Stimulated activated CD4-positive, alpha-beta T cell treated with anti-CD3 and anti-CD28 coated beads, Interleukin-15, amount 100 ng/mL, for 24 hours (primary cell): ENCODE results near the gene PKNOX2.

ENCODE experiments used
- DNase-seq: peaks from one replicate; pipeline ENCODE4 v3.0.0-alpha.2; 2020

PKNOX2 gene

GRCh38 chr11:125239585-125240560 is 75.3 kb downstream of the PKNOX2 start:
- DNase-seq = no peak

- DNase-seq = no peak
Measured at GRCh38 chr11:125241104-125241503, 76.6 kb downstream of the PKNOX2 start.

GRCh38 chr11:125242141-125242775 is 77.7 kb downstream of the PKNOX2 start:
- no peak for DNase-seq

GRCh38 chr11:125244166-125244565 is 79.6 kb downstream of the PKNOX2 start:
- no peak for DNase-seq

GRCh38 chr11:125245299-125245698 is 80.7 kb downstream of the PKNOX2 start:
- no peak for DNase-seq

- no peak for DNase-seq
Measured at GRCh38 chr11:125247431-125247830, 82.9 kb downstream of the PKNOX2 start.

GRCh38 chr11:125250318-125251213 is 86.0 kb downstream of the PKNOX2 start:
- DNase-seq = no peak

- DNase-seq = no peak
Measured at GRCh38 chr11:125251214-125251545, 86.6 kb downstream of the PKNOX2 start.

GRCh38 chr11:125251956-125252355 is 87.4 kb downstream of the PKNOX2 start:
- no peak for DNase-seq

GRCh38 chr11:125253289-125253688 is 88.7 kb downstream of the PKNOX2 start:
- DNase-seq = no peak

- DNase-seq = no peak
Measured at GRCh38 chr11:125253795-125254525, 89.4 kb downstream of the PKNOX2 start.

GRCh38 chr11:125256541-125257189 is 92.1 kb downstream of the PKNOX2 start:
- DNase-seq = no peak

- DNase-seq = no peak
Measured at GRCh38 chr11:125257190-125257579, 92.6 kb downstream of the PKNOX2 start.

- no peak for DNase-seq
Measured at GRCh38 chr11:125257751-125258150, 93.2 kb downstream of the PKNOX2 start.

- no peak for DNase-seq
Measured at GRCh38 chr11:125258291-125259032, 93.9 kb downstream of the PKNOX2 start.

- no peak for DNase-seq
Measured at GRCh38 chr11:125261588-125261987, 97.0 kb downstream of the PKNOX2 start.

GRCh38 chr11:125262194-125262829 is 97.8 kb downstream of the PKNOX2 start:
- DNase-seq = no peak

GRCh38 chr11:125262830-125263218 is 98.3 kb downstream of the PKNOX2 start:
- DNase-seq = no peak

- DNase-seq = no peak
Measured at GRCh38 chr11:125263268-125263790, 98.8 kb downstream of the PKNOX2 start.
